ENCODE data around the gene PTPN3.

The PTPN3 gene

GRCh38 chr9:109439378-109440116, 58.6 kb downstream of the PTPN3 start:
- ChIA-PET POLR2A (ENCODE audit: low non-redundant PET) (interaction anchor here (0.7 kb wide), 1 partner anchor 8 kb away, joined by 7 read pairs; no protein-coding TSS in a partner anchor), CTCF (interaction anchor here (0.7 to 4.8 kb wide), 6 partner anchors 19 to 98 kb away, joined by 3 to 129 read pairs (median 6); no protein-coding TSS in a partner anchor)
- DNase-seq (ENCODE audit: low spot score): no peak
- TF ChIP-seq, protein P1, sequence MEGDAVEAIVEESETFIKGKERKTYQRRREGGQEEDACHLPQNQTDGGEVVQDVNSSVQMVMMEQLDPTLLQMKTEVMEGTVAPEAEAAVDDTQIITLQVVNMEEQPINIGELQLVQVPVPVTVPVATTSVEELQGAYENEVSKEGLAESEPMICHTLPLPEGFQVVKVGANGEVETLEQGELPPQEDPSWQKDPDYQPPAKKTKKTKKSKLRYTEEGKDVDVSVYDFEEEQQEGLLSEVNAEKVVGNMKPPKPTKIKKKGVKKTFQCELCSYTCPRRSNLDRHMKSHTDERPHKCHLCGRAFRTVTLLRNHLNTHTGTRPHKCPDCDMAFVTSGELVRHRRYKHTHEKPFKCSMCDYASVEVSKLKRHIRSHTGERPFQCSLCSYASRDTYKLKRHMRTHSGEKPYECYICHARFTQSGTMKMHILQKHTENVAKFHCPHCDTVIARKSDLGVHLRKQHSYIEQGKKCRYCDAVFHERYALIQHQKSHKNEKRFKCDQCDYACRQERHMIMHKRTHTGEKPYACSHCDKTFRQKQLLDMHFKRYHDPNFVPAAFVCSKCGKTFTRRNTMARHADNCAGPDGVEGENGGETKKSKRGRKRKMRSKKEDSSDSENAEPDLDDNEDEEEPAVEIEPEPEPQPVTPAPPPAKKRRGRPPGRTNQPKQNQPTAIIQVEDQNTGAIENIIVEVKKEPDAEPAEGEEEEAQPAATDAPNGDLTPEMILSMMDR (conservative IDR thresholded peaks at IDR 0.05; ENCODE audit: low read depth): no peak
- no peak overlapping the region for H3K27ac ChIP-seq

GRCh38 chr9:109437286-109437685, 60.8 kb downstream of the PTPN3 start:
- CTCF ChIA-PET: interaction anchor here (0.7 to 1.2 kb wide), 4 partner anchors 32 to 151 kb away, joined by 3 to 5 read pairs (median 4); no protein-coding TSS in a partner anchor
- TF ChIP-seq, protein P1 (conservative IDR thresholded peaks at IDR 0.05; ENCODE audit: low read depth): no peak
- no peak overlapping the region for H3K27ac ChIP-seq
- POLR2A ChIA-PET (ENCODE audit: low non-redundant PET): no interaction called here
- DNase-seq (ENCODE audit: low spot score): no peak

- TF ChIP-seq, protein P1 (conservative IDR thresholded peaks at IDR 0.05; ENCODE audit: low read depth): no peak
- ChIA-PET CTCF (interaction anchor here (1.4 kb wide), 1 partner anchor 34 kb away, joined by 5 read pairs; no protein-coding TSS in a partner anchor), POLR2A (ENCODE audit: low non-redundant PET) (no interaction called here)
- no peak for DNase-seq (ENCODE audit: low spot score)
- no peak overlapping the region for H3K27ac ChIP-seq
Measured at GRCh38 chr9:109436071-109436470, 62.0 kb downstream of the PTPN3 start.

DNA sequence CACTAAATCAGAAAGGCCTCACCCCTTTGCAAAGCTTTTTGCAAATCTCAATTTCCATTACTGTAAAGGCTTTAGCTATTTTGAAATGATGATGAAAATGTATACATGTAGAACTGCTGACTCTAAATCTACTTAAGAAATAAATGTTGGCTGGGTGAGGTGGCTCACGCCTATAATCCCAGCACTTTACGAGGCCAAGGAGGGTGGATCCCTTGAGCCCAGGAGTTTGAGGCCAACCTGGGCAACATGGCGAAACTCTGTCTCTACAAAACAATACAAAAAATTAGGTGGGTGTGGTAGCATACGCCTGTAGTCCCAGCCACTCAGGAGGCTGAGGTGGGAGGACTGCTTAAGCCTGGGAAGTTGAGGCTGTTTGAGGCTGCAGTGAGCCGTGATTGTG, 64.6 kb downstream of the PTPN3 start:
- no peak overlapping the region for H3K27ac ChIP-seq
- TF ChIP-seq, protein P1 (conservative IDR thresholded peaks at IDR 0.05; ENCODE audit: low read depth): no peak
- no peak for DNase-seq (ENCODE audit: low spot score)
- ChIA-PET CTCF (interaction anchor here (1.8 kb wide), 1 partner anchor 36 kb away, joined by 5 read pairs; no protein-coding TSS in a partner anchor), POLR2A (ENCODE audit: low non-redundant PET) (no interaction called here)

GRCh38 chr9:109430231-109430630, 67.9 kb downstream of the PTPN3 start:
- DNase-seq (ENCODE audit: low spot score): no peak
- TF ChIP-seq, protein P1 (conservative IDR thresholded peaks at IDR 0.05; ENCODE audit: low read depth): no peak

DNA sequence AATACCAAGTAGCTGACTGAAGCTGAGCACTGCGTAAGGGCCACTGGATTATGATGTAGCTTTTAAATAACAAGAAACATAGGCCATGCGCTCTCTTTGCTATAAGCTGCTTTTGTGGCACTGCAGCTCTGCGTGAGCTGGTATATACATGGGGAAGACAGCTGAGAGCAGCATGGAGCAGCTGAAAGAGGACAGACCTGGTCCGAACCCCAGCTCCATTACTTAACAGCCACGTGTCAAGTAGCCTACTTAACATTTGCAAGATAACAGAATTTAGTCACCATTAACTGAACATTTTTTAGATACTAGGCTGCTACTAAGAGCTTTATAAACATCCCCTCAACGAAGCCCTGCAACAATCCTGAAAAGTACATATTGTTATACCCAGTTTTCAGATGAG, 69.3 kb downstream of the PTPN3 start:
- H3K27ac ChIP-seq: no peak overlapping the region
- TF ChIP-seq, protein P1 (conservative IDR thresholded peaks at IDR 0.05; ENCODE audit: low read depth): no peak
- ChIA-PET CTCF (interaction anchor here (0.7 to 1.6 kb wide), 4 partner anchors 10 to 60 kb away, joined by 3 to 7 read pairs (median 3); no protein-coding TSS in a partner anchor), POLR2A (ENCODE audit: low non-redundant PET) (no interaction called here)
- DNase-seq (ENCODE audit: low spot score): no peak

More at GRCh38 chr9:109430231-109430630, 67.9 kb downstream of the PTPN3 start:
- H3K27ac ChIP-seq: no peak overlapping the region
- ChIA-PET POLR2A (ENCODE audit: low non-redundant PET) (no interaction called here), CTCF (interaction anchor here (0.6 kb wide), 2 partner anchors 19 to 1176 kb away, joined by 3 to 5 read pairs; no protein-coding TSS in a partner anchor)

Measured in RWPE1 (cell line).